H9 (cell line): ENCODE results near the gene FAM200B. TPM values are rescaled to one million over a fixed set of nuclear protein-coding genes. Genes with fewer than 3 reads are reported as not detected.

Source experiments
- DNase-seq: peaks from one replicate; pipeline ENCODE4 v3.0.0-alpha.2; 2017
- H2AFZ ChIP-seq: one replicate; pipeline ENCODE4 v1.6.1; 2013; ENCODE audit warnings: mild to moderate bottlenecking, low read length, control low read depth, moderate library complexity
- H2AK5ac ChIP-seq: 2 replicates; pipeline ENCODE4 v1.6.1; 2013; ENCODE audit warnings: low read length, control low read depth, mixed read lengths; ENCODE audit not compliant: insufficient read length
- H2BK120ac ChIP-seq: one replicate; pipeline ENCODE4 v1.6.1; 2013; ENCODE audit warnings: low read depth, mild to moderate bottlenecking, low read length, control low read depth, inconsistent platforms; ENCODE audit not compliant: poor library complexity, severe bottlenecking
- H2BK12ac ChIP-seq: 2 replicates; pipeline ENCODE4 v1.6.1; 2013; ENCODE audit warnings: low read length, control low read depth, mixed read lengths, low read depth; ENCODE audit not compliant: insufficient read length
- H2BK15ac ChIP-seq: 2 replicates; pipeline ENCODE4 v1.6.1; 2013; ENCODE audit warnings: low read depth, low read length, control low read depth
- H2BK20ac ChIP-seq: one replicate; pipeline ENCODE4 v1.6.1; 2013; ENCODE audit warnings: low read depth, mild to moderate bottlenecking, low read length, control low read depth, inconsistent platforms; ENCODE audit not compliant: poor library complexity, severe bottlenecking
- H2BK5ac ChIP-seq: 2 replicates; pipeline ENCODE4 v1.6.1; 2013; ENCODE audit warnings: low read length, control low read depth, mixed read lengths; ENCODE audit not compliant: insufficient read length
- H3K14ac ChIP-seq: 2 replicates; pipeline ENCODE4 v1.6.1; 2013; ENCODE audit warnings: low read length, control low read depth; ENCODE audit not compliant: insufficient read depth
- H3K18ac ChIP-seq: 2 replicates; pipeline ENCODE4 v1.6.1; 2013; ENCODE audit warnings: low read depth, mild to moderate bottlenecking, mixed read lengths, low read length, control low read depth; ENCODE audit not compliant: insufficient read length
- H3K23ac ChIP-seq: 2 replicates; pipeline ENCODE4 v1.6.1; 2013; ENCODE audit warnings: low read length, control low read depth, mixed read lengths, low read depth; ENCODE audit not compliant: insufficient read length
- H3K23me2 ChIP-seq: 2 replicates; pipeline ENCODE4 v1.6.1; 2013; ENCODE audit warnings: low read depth, mild to moderate bottlenecking, mixed read lengths, low read length, control low read depth; ENCODE audit not compliant: insufficient read length, poor library complexity, severe bottlenecking
- H3K27ac ChIP-seq: 2 replicates; pipeline ENCODE4 v1.5.1; 2013; ENCODE audit warnings: low read length, control low read depth, mixed read lengths, low read depth; ENCODE audit not compliant: insufficient read length
- H3K27me3 ChIP-seq: 2 replicates; pipeline ENCODE4 v1.6.1; 2013; ENCODE audit warnings: low read length, control low read depth, inconsistent platforms; ENCODE audit not compliant: insufficient read depth
- H3K4ac ChIP-seq: 2 replicates; pipeline ENCODE4 v1.6.1; 2013; ENCODE audit warnings: low read depth, mild to moderate bottlenecking, control low read depth, inconsistent platforms, low read length, moderate library complexity
- H3K4me1 ChIP-seq: 2 replicates; pipeline ENCODE4 v1.6.1; 2013; ENCODE audit warnings: low read length, control low read depth, inconsistent platforms; ENCODE audit not compliant: insufficient read depth
- H3K4me2 ChIP-seq: 2 replicates; pipeline ENCODE4 v1.6.1; 2013; ENCODE audit warnings: low read length, control low read depth, mixed read lengths; ENCODE audit not compliant: insufficient read length, insufficient read depth
- H3K56ac ChIP-seq: 2 replicates; pipeline ENCODE4 v1.6.1; 2013; ENCODE audit warnings: low read depth, mild to moderate bottlenecking, mixed read lengths, low read length, control low read depth; ENCODE audit not compliant: insufficient read length
- H3K79me1 ChIP-seq: 2 replicates; pipeline ENCODE4 v1.6.1; 2013; ENCODE audit warnings: low read depth, mild to moderate bottlenecking, moderate library complexity, low read length, control low read depth, inconsistent platforms; ENCODE audit not compliant: insufficient read depth, poor library complexity, severe bottlenecking
- H3K79me2 ChIP-seq: 2 replicates; pipeline ENCODE4 v1.6.1; 2013; ENCODE audit warnings: low read length, control low read depth, inconsistent platforms; ENCODE audit not compliant: insufficient read depth
- H3K9ac ChIP-seq: 2 replicates; pipeline ENCODE4 v1.6.1; 2013; ENCODE audit warnings: low read length, control low read depth, mixed read lengths; ENCODE audit not compliant: insufficient read length; ENCODE audit errors: extremely low read depth
- H3K9me3 ChIP-seq: one replicate; pipeline ENCODE4 v1.6.1; 2013; ENCODE audit warnings: low read depth, low read length, inconsistent platforms; ENCODE audit not compliant: control insufficient read depth
- H3T11ph ChIP-seq: one replicate; pipeline ENCODE4 v1.6.1; 2013; ENCODE audit warnings: mild to moderate bottlenecking, low read length, control low read depth, inconsistent platforms
- H4K20me1 ChIP-seq: one replicate; pipeline ENCODE4 v1.6.1; 2013; ENCODE audit not compliant: control insufficient read depth, insufficient read length, insufficient read depth
- H4K5ac ChIP-seq: 2 replicates; pipeline ENCODE4 v1.6.1; 2013; ENCODE audit warnings: low read depth, mild to moderate bottlenecking, mixed read lengths, low read length, control low read depth; ENCODE audit not compliant: insufficient read length
- H4K8ac ChIP-seq: replicated peaks from 2 replicates; pipeline ENCODE4 v1.6.1; 2013; ENCODE audit warnings: low read length, control low read depth, mixed read lengths, low read depth; ENCODE audit not compliant: insufficient read length
- H4K91ac ChIP-seq: 2 replicates; pipeline ENCODE4 v1.6.1; 2013; ENCODE audit warnings: low read depth, mild to moderate bottlenecking, moderate library complexity, mixed read lengths, low read length, control low read depth; ENCODE audit not compliant: insufficient read length
- H3K27ac Mint-ChIP-seq, 3 experiments: 2 replicates in 2 of 3; 3 replicates in 1 of 3; pipeline ENCODE4 v1.8.0; 2020 to 2021; ENCODE audit warnings: mixed read lengths in 3 of 3, mild to moderate bottlenecking in 1 of 3, moderate library complexity in 1 of 3
- H3K27me3 Mint-ChIP-seq: 2 replicates; pipeline ENCODE4 v1.8.0; 2021; ENCODE audit warnings: low read depth, mild to moderate bottlenecking, moderate library complexity, mixed read lengths
- H3K36me3 Mint-ChIP-seq, 3 experiments: 2 replicates in 2 of 3; 3 replicates in 1 of 3; pipeline ENCODE4 v1.8.0; 2020 to 2021; ENCODE audit warnings: low read depth in 3 of 3, mixed read lengths in 3 of 3; ENCODE audit not compliant: insufficient read depth in 1 of 3
- H3K4me1 Mint-ChIP-seq, 2 experiments: 2 replicates each; pipeline ENCODE4 v1.8.0; 2020; ENCODE audit warnings: mixed read lengths in 2 of 2
- H3K4me3 Mint-ChIP-seq, 2 experiments: 2 replicates in 1 of 2; 3 replicates in 1 of 2; pipeline ENCODE4 v1.8.0; 2020 to 2021; ENCODE audit warnings: mild to moderate bottlenecking in 2 of 2, mixed read lengths in 2 of 2, moderate library complexity in 1 of 2
- H3K9me3 Mint-ChIP-seq, 2 experiments: 2 replicates in 1 of 2; 3 replicates in 1 of 2; pipeline ENCODE4 v1.8.0; 2020; ENCODE audit warnings: mild to moderate bottlenecking in 2 of 2, mixed read lengths in 2 of 2, moderate library complexity in 1 of 2
- CTCF ChIP-seq: fragments of 200-600 bp; sonication (generic); conservative IDR thresholded peaks from 3 replicates; pipeline ENCODE4 v1.8.0; 2021; ENCODE audit warnings: antibody characterized with exemption, mild to moderate bottlenecking
- WGBS: extraction: QIAGEN DNeasy Blood & Tissue Kit; methylation state at CpG from one replicate; pipeline ENCODE4 v1.1.7; 2013; ENCODE audit warnings: missing lambda C conversion rate, low lambda C conversion rate, mixed read lengths; ENCODE audit not compliant: insufficient read length; ENCODE audit errors: extremely low coverage; 5-methylcytosine and 5-hydroxymethylcytosine counted together
- total RNA-seq: library from RNA; stranded (reverse); gene quantifications from 2 replicates; pipeline ENCODE4 v1.2.1, GENCODE V29; 2021

Gene FAM200B
- total RNA-seq, 1 experiment from 2014 or later: 19.6 TPM

- no peak overlapping the region for H4K91ac ChIP-seq
- no peaks in the 10 kb centered on the region for H4K20me1 ChIP-seq
- no peak for TF ChIP-seq CTCF
- Mint-ChIP-seq H3K4me1 (peaks cover 9 to 10% of the 10 kb centered on the region in 2 experiments), H3K27ac (no peak overlapping the region; a peak in 1 of 7 replicates), H3K36me3 (peaks cover 2 to 10% (median 8%) of the 10 kb centered on the region in 3 experiments; a peak in 3 of 7 replicates), H3K4me3 (no peak overlapping the region), H3K9me3 (no peaks in the 10 kb centered on the region), H3K27me3 (no peaks in the 10 kb centered on the region)
- H3K23me2 ChIP-seq: no peaks in the 10 kb centered on the region
- H3K4me1 ChIP-seq: peaks cover 7% of the 10 kb centered on the region; the same call in 1 of the 2 replicates
- no peak overlapping the region for H3T11ph ChIP-seq
- no peak overlapping the region for H2BK20ac ChIP-seq
- WGBS: no CpG with 5 or more reads among the region's 1 CpG
- H2BK15ac ChIP-seq: no peak overlapping the region
- H3K23ac ChIP-seq: no peak overlapping the region
- peaks cover 10% of the 10 kb centered on the region for H3K79me2 ChIP-seq
- H4K8ac ChIP-seq: no peak overlapping the region
- H3K27me3 ChIP-seq: no peaks in the 10 kb centered on the region
- H2AK5ac ChIP-seq: no peak overlapping the region
- no peak overlapping the region for H2BK120ac ChIP-seq
- H3K4ac ChIP-seq: no peak overlapping the region
- H4K5ac ChIP-seq: no peak overlapping the region
- H3K9me3 ChIP-seq: no peaks in the 10 kb centered on the region
- no peak overlapping the region for H2BK12ac ChIP-seq
- H3K18ac ChIP-seq: no peak overlapping the region
- no peak overlapping the region for H3K14ac ChIP-seq
- H3K4me2 ChIP-seq: no peak overlapping the region
- no peak overlapping the region for H2AFZ ChIP-seq
- no peak overlapping the region for H3K56ac ChIP-seq
- no peak for DNase-seq
- no peak overlapping the region for H2BK5ac ChIP-seq
- no peak overlapping the region for H3K9ac ChIP-seq
- H3K27ac ChIP-seq: no peak overlapping the region
- peaks cover 5% of the 10 kb centered on the region for H3K79me1 ChIP-seq
Observed at GRCh38 chr4:15673337-15673736, 8.3 kb upstream of the FAM200B start.
